NCI-H1436 (cell line): ENCODE results near the gene ANKRD44.

ENCODE experiments used
- DNase-seq: peaks from one replicate; lab custom pipeline; 2025; lab: John Stamatoyannopoulos, UW

The ANKRD44 gene

GRCh38 chr2:197144183-197144582 is 166.4 kb downstream of the ANKRD44 start:
- DNase-seq, result no peak

GRCh38 chr2:197141702-197142473 is 168.7 kb downstream of the ANKRD44 start:
- DNase-seq, result no peak

DNA sequence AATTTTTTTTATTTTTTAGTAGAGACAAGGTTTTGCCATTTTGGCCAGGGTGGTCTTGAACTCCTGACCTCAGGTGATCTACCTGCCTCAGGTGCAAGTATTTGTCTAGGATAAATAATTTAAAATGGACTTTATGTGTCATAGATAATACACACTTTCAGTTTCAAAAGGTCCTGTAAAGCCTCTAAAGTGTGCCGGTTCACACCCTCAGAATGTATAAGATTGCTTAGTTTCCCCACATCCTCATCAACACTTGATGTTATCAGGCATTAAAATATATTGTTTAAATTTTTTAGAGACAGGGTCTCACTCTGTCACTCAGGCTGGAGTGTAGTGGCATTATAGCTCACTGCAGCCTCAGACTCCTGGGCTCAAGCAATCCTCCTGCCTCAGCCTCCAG is 170.5 kb downstream of the ANKRD44 start:
- DNase-seq, result no peak

DNA sequence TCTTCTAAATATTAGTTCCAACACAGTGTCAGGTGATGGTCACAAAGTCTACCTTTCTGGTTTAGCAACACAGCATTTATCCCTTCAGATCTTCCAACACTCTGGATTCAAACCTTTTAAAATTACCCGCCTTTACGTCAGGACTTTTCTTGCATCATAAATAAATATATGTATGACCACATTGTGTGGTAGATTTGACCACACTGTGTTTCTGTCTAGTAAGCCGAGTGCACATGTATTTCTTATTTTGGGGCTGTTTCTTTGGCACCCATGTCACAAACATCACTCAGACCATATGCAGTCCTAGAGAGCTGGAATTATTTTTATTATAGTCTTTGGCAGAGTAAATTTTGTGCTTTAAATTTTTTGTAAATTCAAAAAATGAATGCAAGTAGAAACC is 172.1 kb downstream of the ANKRD44 start:
- DNase-seq, result no peak

DNA sequence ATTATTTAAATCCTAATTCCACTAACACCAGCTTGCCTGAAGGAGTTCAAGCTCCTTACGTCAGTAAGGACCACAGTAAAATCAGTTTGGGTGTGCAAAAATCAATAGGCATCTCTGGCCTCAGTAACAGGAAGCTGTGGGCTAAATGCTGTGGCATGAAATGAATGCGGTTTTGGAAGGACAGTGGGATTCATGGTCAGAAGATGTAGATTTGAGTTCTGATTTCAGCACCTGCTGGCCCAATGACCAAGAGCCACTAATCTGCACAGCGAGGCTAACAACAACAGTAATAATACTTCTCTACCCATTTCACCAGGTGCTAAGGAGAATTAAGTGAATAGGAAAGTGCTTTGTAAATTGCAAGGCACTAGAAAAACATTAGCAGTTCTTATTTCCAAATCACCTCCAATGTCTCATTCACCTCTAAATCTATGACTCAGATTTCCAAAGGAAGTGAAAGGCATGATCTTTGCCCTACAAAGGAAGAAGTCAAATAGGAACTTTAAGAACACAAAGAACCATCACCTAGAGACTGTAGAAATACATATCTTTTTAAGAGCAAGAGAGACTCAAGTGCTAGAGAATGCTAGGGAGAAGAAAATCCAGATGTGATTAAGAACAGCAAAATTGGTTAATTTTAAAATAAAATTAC is 172.6 kb downstream of the ANKRD44 start:
- no peak for DNase-seq

DNA sequence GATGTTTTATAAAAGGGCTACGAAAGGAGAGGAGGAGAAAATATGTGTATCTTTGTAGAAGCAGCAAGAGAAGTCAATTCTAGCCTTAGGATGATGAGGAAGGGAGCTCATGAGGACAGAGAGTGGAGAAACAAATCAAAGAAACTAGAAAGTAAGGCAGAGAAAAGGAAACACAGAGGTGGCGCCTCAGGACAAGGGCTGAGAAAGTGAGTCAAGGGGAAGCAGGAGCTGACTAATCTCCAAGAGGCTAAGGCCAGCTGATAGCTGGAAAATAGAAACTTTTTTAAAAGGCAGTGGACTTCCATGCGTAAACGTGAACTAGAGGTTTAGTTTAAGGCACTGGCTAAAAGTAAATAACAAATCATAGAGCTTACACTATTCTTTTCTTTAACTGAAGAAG is 173.3 kb downstream of the ANKRD44 start:
- DNase-seq, result no peak

DNA sequence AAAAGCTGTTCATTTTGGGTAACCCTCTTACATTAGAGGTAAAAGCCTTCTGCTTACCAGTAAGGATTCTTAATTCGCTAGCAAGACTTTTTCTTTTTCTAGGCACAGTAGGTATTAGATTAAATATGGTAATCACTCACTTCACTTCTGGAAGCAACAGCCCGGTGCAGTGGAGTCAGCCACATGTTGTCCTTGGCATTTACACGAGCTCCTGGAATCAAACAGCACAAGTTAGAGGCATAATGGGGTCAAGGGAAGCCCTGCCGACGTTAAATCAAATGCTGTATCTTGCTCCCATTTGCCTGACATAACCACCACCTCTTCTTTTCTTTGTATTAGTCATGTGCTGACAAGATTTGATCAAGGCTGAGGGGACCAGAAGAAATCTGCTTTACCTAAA is 174.1 kb downstream of the ANKRD44 start:
- no peak for DNase-seq

- DNase-seq, result no peak
These were observed 174.8 kb downstream of the ANKRD44 start for GRCh38 chr2:197135806-197136205.

DNA sequence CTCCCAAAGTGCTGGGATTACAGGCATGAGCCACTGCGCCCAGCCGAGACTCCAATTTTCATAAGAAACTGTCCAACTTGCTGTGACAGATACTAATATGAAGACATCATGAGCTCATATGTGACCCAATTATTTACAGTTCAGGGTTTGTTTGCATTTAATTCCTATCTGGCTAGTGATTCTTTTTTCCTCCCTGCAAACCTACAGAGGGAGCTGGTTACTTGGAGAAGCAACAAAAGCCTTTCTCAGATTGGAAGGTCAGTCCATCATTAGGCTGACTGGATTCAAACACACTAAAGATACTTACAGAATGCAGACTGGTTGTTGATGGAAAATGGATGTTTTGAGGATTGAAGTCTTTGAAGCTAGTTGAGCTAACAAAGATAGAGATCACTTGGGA is 176.4 kb downstream of the ANKRD44 start:
- no peak for DNase-seq

DNA sequence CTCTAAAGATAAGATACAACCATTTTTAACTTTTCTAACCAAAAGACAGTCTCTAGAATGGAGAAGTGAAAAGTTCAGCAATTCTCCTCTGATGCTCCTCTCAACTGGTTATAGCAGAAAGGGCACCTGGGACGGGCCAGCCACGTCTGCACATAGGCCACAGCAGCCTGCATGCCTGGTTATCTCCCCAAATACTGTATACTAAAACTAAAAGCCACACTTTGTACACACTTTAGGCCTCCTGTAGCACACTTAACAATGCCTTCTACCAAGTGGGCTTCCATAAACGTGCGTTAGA is 179.1 kb downstream of the ANKRD44 start:
- no peak for DNase-seq

GRCh38 chr2:197130318-197130717 is 180.3 kb downstream of the ANKRD44 start:
- no peak for DNase-seq

GRCh38 chr2:197128897-197129296 is 181.7 kb downstream of the ANKRD44 start:
- DNase-seq, result no peak

DNA sequence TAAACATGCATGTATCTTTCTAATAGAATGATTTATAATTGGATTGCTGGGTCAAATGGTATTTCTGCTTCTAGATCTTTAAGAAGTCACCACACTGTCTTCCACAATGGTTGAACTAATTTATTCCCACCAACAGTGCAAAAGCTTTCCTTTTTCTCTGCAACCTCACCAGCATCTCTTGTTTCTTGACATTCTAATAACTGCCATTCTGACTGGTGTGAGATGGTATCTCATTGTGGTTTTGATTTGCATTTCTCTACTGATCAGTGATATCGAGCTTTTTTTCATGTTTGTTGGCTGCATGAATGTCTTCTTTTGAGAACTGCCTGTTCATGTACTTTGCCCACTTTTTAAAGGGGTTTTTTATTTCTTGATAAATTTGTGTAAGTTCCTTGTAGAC is 182.5 kb downstream of the ANKRD44 start:
- DNase-seq, result no peak

- no peak for DNase-seq
These were observed 183.8 kb downstream of the ANKRD44 start for GRCh38 chr2:197126630-197127352.

DNA sequence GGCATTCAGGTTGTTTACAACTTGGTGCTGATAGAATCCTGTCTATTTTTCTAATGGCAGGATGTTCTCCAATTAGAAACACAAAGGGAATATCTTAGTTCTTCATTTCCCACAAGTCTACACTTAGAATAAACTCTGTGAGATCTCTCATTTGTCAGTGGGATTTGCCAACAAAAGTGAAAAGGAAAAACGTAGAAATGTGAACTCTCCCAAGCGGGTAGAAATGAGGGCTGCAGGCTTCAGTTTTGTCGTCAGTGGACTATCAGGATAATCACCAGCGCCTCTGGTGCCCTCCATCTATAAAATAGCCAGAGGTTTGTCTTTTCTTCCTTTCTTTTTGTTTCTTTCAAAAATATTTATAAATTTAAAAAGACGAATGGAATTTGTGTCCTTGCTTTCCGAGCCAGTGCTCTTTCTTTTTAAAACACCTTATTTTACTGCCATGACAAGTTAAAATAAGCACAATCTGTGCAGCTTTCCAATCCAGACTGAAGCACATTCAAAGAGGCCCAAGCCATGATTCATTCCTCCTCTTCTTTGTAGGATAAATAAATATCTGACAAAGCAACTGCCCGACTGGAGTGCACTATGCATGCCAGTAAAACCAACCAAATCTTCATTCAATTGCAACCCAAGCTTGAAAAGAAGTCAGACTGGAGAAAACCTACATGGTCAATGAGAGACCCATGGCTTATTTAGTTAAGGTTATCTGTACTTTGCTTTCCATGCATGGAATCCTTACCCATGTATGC is 185.8 kb downstream of the ANKRD44 start:
- no peak for DNase-seq

DNA sequence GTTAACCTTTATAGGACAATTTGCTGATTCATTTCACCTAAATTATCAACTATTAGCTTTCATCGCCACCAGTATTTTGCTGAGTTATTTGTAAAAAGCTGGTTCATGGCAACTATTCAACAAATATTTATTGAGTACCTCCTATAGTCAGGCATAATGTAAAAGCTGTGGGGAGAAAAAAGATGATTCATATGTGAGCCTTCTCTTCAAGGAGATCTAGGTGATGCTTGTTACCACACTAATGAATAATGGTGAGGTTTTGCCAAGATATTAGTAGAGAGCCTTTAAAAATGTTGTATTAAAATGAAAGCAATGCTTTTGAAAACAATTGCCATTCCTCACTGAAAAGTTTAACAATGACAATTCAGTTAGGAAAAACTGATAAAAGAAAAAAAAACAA is 187.8 kb downstream of the ANKRD44 start:
- no peak for DNase-seq

DNA sequence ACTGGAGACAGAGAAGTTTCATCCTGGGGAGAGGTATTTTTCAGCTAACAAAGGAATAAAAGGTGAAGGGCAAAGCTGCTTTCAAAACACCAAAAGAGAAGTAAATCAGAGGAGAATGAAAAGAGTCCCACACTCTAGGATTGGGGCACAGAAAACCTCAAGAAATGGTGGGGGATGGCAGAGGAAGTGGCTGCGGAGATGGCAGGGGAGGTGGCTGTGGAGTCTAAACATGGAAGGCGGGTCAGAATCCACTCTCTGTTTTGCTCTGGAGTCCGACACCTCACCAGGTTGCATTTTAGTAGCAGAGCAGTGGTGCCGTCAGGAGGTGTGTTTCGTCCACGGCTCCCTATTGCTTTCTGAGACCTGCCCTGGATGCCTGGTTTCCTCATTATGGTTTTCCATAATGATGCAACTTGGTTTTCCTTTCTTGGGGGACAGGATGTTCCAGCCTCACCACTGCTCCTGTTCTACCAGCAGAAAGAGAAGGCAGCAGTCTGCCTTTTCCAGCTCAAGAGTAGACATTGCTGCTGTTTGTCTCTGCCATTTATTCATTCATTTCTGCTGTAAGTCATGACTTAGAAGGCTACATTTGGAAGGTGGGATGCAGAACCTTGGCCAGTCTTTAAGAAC is 188.7 kb downstream of the ANKRD44 start:
- DNase-seq, result no peak

DNA sequence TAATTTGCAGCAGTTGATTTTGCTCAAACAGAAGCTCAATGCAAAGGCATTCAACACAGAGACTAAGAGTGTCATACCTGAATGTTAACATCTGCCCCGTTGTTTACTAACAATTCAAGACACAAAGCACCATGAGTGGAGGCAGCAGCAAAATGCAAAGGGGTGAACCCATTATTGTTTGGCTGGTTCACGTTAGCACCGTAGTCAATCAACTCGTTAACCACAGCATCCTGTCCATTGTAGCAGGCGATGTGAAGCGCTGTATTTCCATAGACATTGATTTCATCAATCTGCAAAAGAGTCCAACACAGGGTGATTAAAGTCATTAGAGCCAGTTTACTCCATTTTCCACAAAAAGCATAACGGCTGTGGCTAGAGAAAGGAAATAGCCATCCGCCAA is 189.3 kb downstream of the ANKRD44 start:
- no peak for DNase-seq

GRCh38 chr2:197116306-197116879 is 194.2 kb downstream of the ANKRD44 start:
- DNase-seq, result no peak

DNA sequence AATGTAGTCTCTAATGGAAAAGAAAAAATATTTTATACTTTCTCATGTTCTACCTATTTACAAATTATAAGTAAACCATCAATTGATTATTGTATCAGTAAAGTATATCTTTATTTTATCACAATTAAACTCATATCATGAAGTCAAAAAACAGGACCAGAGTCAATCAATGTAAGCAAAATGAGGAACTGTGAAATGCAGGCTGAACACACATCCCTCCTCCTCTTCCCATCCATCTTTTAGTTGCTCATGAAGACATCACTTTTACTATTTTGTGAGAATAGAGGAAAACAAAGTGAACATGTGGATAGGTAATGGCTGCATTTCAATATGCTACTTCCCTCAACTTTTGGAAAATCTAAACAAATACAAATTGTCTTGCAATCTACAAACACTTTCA is 195.3 kb downstream of the ANKRD44 start:
- no peak for DNase-seq

GRCh38 chr2:197113275-197113711 is 197.3 kb downstream of the ANKRD44 start:
- peak; percentile 11 for DNase-seq

DNA sequence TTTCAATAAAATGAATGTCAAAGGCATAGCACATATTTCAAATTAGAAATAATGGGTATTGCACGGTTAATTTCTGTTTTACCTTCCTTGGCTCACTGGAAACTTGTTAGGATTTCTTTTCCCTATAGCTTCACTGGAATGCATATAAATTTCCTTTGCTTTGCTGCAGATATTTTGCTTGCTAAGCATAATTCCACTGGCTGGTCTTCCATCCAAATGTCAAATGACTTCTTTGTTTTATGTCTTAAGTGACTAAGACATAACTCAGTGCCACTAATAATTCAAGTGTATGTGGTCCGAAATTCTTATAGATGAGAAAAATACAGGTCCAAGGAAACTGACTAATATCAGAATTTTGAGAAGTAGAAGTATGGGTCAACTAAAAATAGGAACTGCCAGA is 201.3 kb downstream of the ANKRD44 start:
- no peak for DNase-seq
